GM23338 (cell line): ENCODE data around the gene PPM1J.

ENCODE experiments used
- CTCF ChIP-seq, 2 experiments: fragments of 200-600 bp in 1 of 2; sonication (generic) in 1 of 2; conservative IDR thresholded peaks; 2 replicates each; pipeline versions ENCODE4 v1.5.1 to v1.6.1; 2016 to 2017; ENCODE audit warnings: antibody characterized with exemption in 2 of 2, low read depth in 2 of 2, mild to moderate bottlenecking in 2 of 2, moderate library complexity in 1 of 2
- EZH2phosphoT487 ChIP-seq: fragments of 200-600 bp; sonication (generic); IDR thresholded peaks from one replicate; pipeline ENCODE4 v1.8.1; 2018; ENCODE audit warnings: antibody characterized with exemption; ENCODE audit not compliant: unreplicated experiment
- REST ChIP-seq: IDR thresholded peaks from one replicate; pipeline ENCODE4 v1.6.1; 2018; ENCODE audit warnings: antibody characterized with exemption; ENCODE audit not compliant: unreplicated experiment

- TF ChIP-seq CTCF (conservative IDR thresholded peaks at IDR 0.05; ENCODE audit: low read depth in 2 of 2) (no peak), EZH2phosphoT487 (no peak), REST (no peak)
Observed at GRCh38 chr1:112712191-112712590, 2.9 kb downstream of the PPM1J start.
